Neuronal stem cell (in vitro differentiated cells): ENCODE measurements around the gene LBX1.

Source experiments
- DNase-seq: peaks from one replicate; pipeline ENCODE4 v3.0.0-alpha.2; 2013; ENCODE audit warnings: low spot score
- H2AFZ ChIP-seq: one replicate; pipeline ENCODE4 v1.6.1; 2013; ENCODE audit warnings: mild to moderate bottlenecking, low read length, inconsistent platforms
- H2AK5ac ChIP-seq: 2 replicates; pipeline ENCODE4 v1.6.1; 2013; ENCODE audit warnings: low read depth, mild to moderate bottlenecking, inconsistent platforms, low read length, moderate library complexity, mixed read lengths
- H2BK120ac ChIP-seq: 2 replicates; pipeline ENCODE4 v1.6.1; 2013; ENCODE audit warnings: low read depth, mild to moderate bottlenecking, inconsistent platforms, low read length, moderate library complexity, mixed read lengths
- H2BK12ac ChIP-seq: one replicate; pipeline ENCODE4 v1.6.1; 2013; ENCODE audit warnings: low read length, inconsistent platforms
- H2BK15ac ChIP-seq: 2 replicates; pipeline ENCODE4 v1.6.1; 2013; ENCODE audit warnings: mild to moderate bottlenecking, low read length, inconsistent platforms, mixed read lengths
- H2BK5ac ChIP-seq: one replicate; pipeline ENCODE4 v1.6.1; 2013; ENCODE audit warnings: inconsistent platforms, mild to moderate bottlenecking, low read length, moderate library complexity
- H3K14ac ChIP-seq: one replicate; pipeline ENCODE4 v1.6.1; 2013; ENCODE audit warnings: low read length, inconsistent platforms
- H3K18ac ChIP-seq: 2 replicates; pipeline ENCODE4 v1.6.1; 2013; ENCODE audit warnings: low read length, inconsistent platforms
- H3K23ac ChIP-seq: 2 replicates; pipeline ENCODE4 v1.6.1; 2013; ENCODE audit warnings: low read depth, mild to moderate bottlenecking, mixed read lengths, low read length, inconsistent platforms; ENCODE audit not compliant: poor library complexity
- H3K27ac ChIP-seq: replicated peaks from 3 replicates; pipeline ENCODE4 v1.5.1; 2013; ENCODE audit warnings: low read length, inconsistent platforms
- H3K27me3 ChIP-seq, 3 experiments: 2 replicates each; pipeline ENCODE4 v1.6.1; 2013; ENCODE audit warnings: low read length in 3 of 3, mild to moderate bottlenecking in 2 of 3, inconsistent platforms in 1 of 3, low read depth in 1 of 3, mixed read lengths in 1 of 3, moderate library complexity in 1 of 3; ENCODE audit not compliant: control insufficient read depth in 3 of 3, insufficient read depth in 3 of 3
- H3K36me3 ChIP-seq, 2 donors: replicated peaks in 1 of 2; 2 replicates each; pipeline ENCODE4 v1.6.1; 2013; ENCODE audit warnings: low read length in 2 of 2; ENCODE audit not compliant: control insufficient read depth in 2 of 2, insufficient read depth in 2 of 2
- H3K4ac ChIP-seq: 2 replicates; pipeline ENCODE4 v1.6.1; 2013; ENCODE audit warnings: inconsistent platforms, mild to moderate bottlenecking, low read length, moderate library complexity
- H3K4me1 ChIP-seq, 2 donors: 1 replicate in 1 of 2; 2 replicates in 1 of 2; pipeline ENCODE4 v1.6.1; 2013; ENCODE audit warnings: low read length in 2 of 2, low read depth in 1 of 2; ENCODE audit not compliant: control insufficient read depth in 2 of 2, insufficient read depth in 1 of 2
- H3K4me2 ChIP-seq: one replicate; pipeline ENCODE4 v1.6.1; 2013; ENCODE audit warnings: mild to moderate bottlenecking, low read length, inconsistent platforms; ENCODE audit not compliant: insufficient read depth, poor library complexity, severe bottlenecking
- H3K4me3 ChIP-seq, 2 donors: 2 replicates each; pipeline ENCODE4 v1.5.1; 2013; ENCODE audit warnings: low read length in 2 of 2, mild to moderate bottlenecking in 2 of 2, inconsistent platforms in 1 of 2, moderate library complexity in 1 of 2
- H3K79me1 ChIP-seq: one replicate; pipeline ENCODE4 v1.6.1; 2013; ENCODE audit warnings: low read depth, mild to moderate bottlenecking, inconsistent platforms, low read length, moderate library complexity
- H3K9ac ChIP-seq: one replicate; pipeline ENCODE4 v1.6.1; 2013; ENCODE audit warnings: mild to moderate bottlenecking, low read depth, low read length, inconsistent platforms; ENCODE audit not compliant: poor library complexity
- H3K9me3 ChIP-seq, 2 donors: replicated peaks in 1 of 2; 2 replicates each; pipeline versions ENCODE3 to v1.6.1; 2013; ENCODE audit warnings: low read length in 2 of 2, mild to moderate bottlenecking in 2 of 2, inconsistent platforms in 1 of 2, low read depth in 1 of 2, mixed read lengths in 1 of 2, moderate library complexity in 1 of 2; ENCODE audit not compliant: control insufficient read depth in 2 of 2, insufficient read depth in 1 of 2
- H4K8ac ChIP-seq: one replicate; pipeline ENCODE4 v1.6.1; 2013; ENCODE audit warnings: low read depth, mild to moderate bottlenecking, inconsistent platforms, low read length, moderate library complexity
- H4K91ac ChIP-seq: one replicate; pipeline ENCODE4 v1.6.1; 2013; ENCODE audit warnings: low read length, low read depth, mild to moderate bottlenecking, inconsistent platforms; ENCODE audit not compliant: poor library complexity
- WGBS, 2 donors: extraction: QIAGEN DNeasy Blood & Tissue Kit; methylation state at CpG; one replicate each; pipeline ENCODE4 v1.1.7; 2013; ENCODE audit warnings: missing lambda C conversion rate in 2 of 2, mixed read lengths in 1 of 2; ENCODE audit not compliant: insufficient read length in 2 of 2, insufficient replicate concordance in 1 of 2; ENCODE audit errors: extremely low coverage in 2 of 2; 5-methylcytosine and 5-hydroxymethylcytosine counted together

The LBX1 gene

DNA sequence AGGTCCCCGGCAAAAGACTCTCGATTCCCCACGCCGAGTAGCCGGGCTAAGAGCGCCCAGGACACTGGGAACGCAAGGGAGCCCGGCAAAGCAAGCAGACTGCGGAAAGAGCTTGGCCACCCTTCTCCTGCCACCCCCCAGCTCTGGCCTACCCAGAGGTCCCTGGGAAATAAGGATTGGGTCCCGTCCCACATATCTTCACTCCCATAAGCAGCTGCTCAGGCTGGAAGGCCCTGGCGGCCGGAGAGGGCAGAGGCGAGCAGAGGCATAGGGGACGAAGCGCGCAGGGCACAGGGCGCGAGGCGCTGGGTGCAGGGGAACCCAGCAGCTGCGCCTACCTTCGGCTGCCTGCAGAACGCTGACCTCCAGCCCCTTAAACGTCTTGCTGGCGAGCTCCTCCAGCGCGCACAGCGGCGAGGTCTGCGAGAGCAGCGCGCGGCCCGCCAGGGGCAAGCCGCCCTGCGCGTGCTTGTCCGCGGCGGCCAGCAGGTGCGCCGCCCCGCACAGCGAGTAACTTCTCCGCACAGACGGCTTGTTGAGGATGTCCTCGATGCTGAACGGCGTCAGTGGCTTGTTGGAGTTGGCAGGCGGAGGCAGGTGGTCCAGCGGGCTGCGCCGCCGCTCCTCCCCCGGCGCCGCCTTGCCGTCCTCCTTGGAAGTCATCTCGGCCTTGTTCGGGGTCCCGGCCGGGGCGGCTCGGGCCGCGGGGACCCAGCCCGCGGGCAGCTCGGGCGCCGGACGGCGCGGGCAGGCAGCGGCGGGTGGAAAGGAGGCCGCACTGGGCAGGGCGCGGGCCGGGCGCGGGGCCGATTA, 904 bp downstream of the LBX1 start:
- H3K9ac ChIP-seq = no peak overlapping the region
- peaks cover 4 to 7% of the 10 kb centered on the region in 2 donors for H3K9me3 ChIP-seq
- peak overlapping the region; percentile 15 for H3K4me2 ChIP-seq
- peak overlapping the region; percentile 65 for H3K18ac ChIP-seq
- H4K8ac ChIP-seq = no peak overlapping the region
- H2BK120ac ChIP-seq = no peak overlapping the region
- peak overlapping the region; percentile 11 for H2BK15ac ChIP-seq
- peak overlapping the region; percentile 16 for H2BK12ac ChIP-seq
- no peak for DNase-seq
- H3K23ac ChIP-seq = peak overlapping the region; percentile 60
- peak overlapping the region; percentile 34 for H2AFZ ChIP-seq
- H2AK5ac ChIP-seq = no peak overlapping the region
- no peaks in the 10 kb centered on the region for H3K36me3 ChIP-seq
- H3K14ac ChIP-seq = peak overlapping the region; percentile 31
- no CpG with 5 or more reads among the region's 82 CpGs for WGBS, 2 donors
- H3K4me1 ChIP-seq = peaks cover 2 to 12% of the 10 kb centered on the region in 2 donors
- no peak overlapping the region for H4K91ac ChIP-seq
- no peak overlapping the region for H3K4ac ChIP-seq
- H3K79me1 ChIP-seq = no peaks in the 10 kb centered on the region
- H2BK5ac ChIP-seq = no peak overlapping the region
- no peak overlapping the region for H3K4me3 ChIP-seq
- H3K27ac ChIP-seq = no peak overlapping the region
- peaks cover 96 to 100% (median 100%) of the 10 kb centered on the region in 3 experiments for H3K27me3 ChIP-seq

DNA sequence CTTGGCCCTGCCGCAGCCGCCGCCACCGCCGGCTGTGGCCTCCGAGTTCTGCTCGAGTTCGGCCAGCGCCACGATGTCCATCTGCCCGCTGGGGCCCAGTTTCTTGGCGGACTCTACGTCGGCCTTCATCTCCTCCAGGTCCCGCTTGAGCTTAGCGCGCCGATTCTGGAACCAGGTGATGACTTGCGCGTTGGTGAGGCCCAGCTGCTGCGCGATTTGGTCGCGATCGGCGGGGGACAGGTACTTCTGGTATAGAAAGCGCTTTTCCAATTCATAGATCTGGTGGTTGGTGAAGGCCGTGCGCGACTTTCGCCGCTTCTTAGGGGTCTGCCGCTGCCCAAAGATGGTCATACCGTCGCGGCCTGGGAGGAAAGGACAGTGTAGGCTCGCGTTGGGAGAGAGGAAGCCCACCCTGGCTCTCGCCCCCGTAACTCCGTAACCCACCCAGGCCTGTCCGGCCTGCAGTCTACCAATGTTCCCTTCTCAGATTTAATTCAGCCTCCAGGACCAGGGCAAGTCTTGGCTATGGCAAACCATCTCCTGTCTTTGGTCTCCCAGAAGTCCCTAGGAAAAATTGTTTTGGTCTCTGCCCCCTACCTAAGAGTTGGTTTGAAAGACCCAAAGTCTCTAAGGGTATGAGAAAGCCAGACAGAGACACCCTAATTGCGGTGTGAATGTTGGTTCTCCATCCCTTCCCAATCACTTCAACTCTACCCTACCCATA, 1.7 kb downstream of the LBX1 start:
- Histone ChIP-seq H3K18ac (peak overlapping the region; percentile 27), H3K4me3 (no peak overlapping the region)

DNA sequence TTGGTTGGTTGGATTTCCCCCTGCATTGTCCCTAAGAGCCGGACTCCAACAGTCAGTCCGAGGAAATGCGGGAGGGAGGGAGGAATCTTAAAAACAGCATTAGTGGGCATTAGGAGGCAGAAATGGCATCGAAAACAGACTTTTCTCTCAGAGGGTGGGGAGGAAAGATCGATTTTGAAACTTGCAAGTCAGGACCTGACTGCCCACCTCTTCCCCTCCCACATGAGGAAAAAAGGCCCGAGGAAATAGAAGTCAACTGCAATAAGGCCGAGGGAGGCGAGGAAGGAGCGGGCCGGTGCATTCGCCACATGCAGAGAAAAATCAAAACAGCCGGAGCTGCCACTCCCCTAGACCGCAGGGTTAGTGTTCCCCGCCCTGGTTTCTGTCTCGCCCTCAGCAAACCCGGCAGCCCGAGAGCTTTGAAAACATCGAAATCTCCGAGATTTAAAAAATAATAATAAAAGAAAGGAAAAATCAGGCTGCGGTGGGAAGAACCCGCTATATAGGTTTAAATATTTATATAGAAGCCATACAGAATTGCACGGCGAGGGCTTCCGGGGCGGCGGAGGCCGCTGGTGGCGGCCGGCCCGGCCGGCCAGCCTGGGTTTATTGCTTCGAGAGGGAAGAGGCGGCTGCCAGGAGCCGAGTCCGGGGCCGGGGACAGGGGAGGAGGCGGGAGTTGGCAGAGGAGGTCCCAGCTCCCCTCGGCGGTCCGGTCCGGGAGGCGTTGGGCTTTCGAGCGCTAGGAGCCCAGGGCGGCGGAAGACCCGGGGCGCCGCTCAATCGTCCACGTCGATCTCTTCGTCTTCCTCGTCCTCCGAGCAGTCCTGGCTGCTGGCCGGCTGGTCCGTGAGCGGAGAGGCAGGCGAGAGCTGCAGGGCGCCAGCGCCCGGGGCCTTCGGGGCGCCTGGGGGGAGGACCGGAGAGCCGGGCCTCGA, 2.5 kb downstream of the LBX1 start:
- H3K4ac ChIP-seq = no peak overlapping the region
- H3K18ac ChIP-seq = peak overlapping the region; percentile 85
- peaks cover 4 to 7% of the 10 kb centered on the region in 2 donors for H3K9me3 ChIP-seq
- peaks cover 89 to 100% (median 100%) of the 10 kb centered on the region in 3 experiments for H3K27me3 ChIP-seq
- H3K23ac ChIP-seq = no peak overlapping the region
- no peak overlapping the region for H2BK5ac ChIP-seq
- peak overlapping the region; percentile 76 for H2AFZ ChIP-seq
- no peak overlapping the region for H3K4me2 ChIP-seq
- H4K8ac ChIP-seq = no peak overlapping the region
- H3K4me1 ChIP-seq = peaks cover 8 to 12% of the 10 kb centered on the region in 2 donors
- no CpG with 5 or more reads among the region's 67 CpGs for WGBS, 2 donors
- peak overlapping the region; percentile 38 for H3K14ac ChIP-seq
- no peak overlapping the region for H4K91ac ChIP-seq
- no peak overlapping the region for H3K27ac ChIP-seq
- no peak overlapping the region for H2BK12ac ChIP-seq
- no peaks in the 10 kb centered on the region for H3K36me3 ChIP-seq
- no peak overlapping the region for H2AK5ac ChIP-seq
- peak overlapping the region; percentile 75 for H2BK15ac ChIP-seq
- H2BK120ac ChIP-seq = no peak overlapping the region
- DNase-seq = no peak
- no peak overlapping the region for H3K9ac ChIP-seq
- H3K4me3 ChIP-seq = no peak overlapping the region
- H3K79me1 ChIP-seq = no peaks in the 10 kb centered on the region

More for the DNA sequence above, 1.7 kb downstream of the LBX1 start:
- Histone ChIP-seq H2BK5ac (no peak overlapping the region), H3K14ac (peak overlapping the region; percentile 38), H3K4me2 (no peak overlapping the region), H3K4ac (no peak overlapping the region), H2BK12ac (no peak overlapping the region), H2AFZ (peak overlapping the region; percentile 76), H3K27ac (no peak overlapping the region), H3K79me1 (no peaks in the 10 kb centered on the region), H3K23ac (peak overlapping the region; percentile 34), H3K27me3 (peaks cover 96 to 100% (median 100%) of the 10 kb centered on the region in 3 experiments), H2BK120ac (no peak overlapping the region), H3K9ac (no peak overlapping the region), H3K9me3 (peaks cover 4 to 7% of the 10 kb centered on the region in 2 donors), H3K36me3 (no peaks in the 10 kb centered on the region), H2AK5ac (no peak overlapping the region), H4K91ac (no peak overlapping the region), H3K4me1 (peaks cover 2 to 12% of the 10 kb centered on the region in 2 donors), H2BK15ac (peak overlapping the region; percentile 75), H4K8ac (no peak overlapping the region)
- WGBS, 2 donors = no CpG with 5 or more reads among the region's 43 CpGs
- DNase-seq = no peak
